Germinal center (tissue), 1 donor: Measurements from ENCODE around the gene GNB4.

Experiments used
- DNase-seq: peaks from one replicate; pipeline ENCODE4 v3.0.0; 2012; ENCODE audit warnings: mixed read lengths, low spot score

Gene GNB4

GRCh38 chr3:179436517-179436916, 14.8 kb downstream of the GNB4 start:
- no peak for DNase-seq

DNA sequence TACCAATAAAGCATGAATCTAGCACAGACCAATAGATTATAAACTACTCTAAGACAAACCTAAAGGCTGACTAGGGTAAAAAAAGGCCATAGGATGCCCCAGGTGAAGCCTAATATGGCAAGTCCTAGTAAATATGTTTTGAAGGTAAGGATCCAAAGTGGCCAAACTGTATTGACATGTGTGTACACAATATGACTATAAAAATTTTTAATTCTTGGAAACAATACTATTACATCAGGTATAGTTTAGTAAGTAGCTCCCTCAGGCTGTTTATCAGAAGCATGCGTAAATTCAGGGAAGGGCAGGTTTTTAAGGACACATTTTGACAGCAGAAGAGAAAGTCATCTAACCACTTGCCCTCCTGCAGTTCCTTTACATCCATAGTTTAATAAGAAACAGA, 18.8 kb downstream of the GNB4 start:
- DNase-seq, result no peak

GRCh38 chr3:179432021-179432420, 19.2 kb downstream of the GNB4 start:
- DNase-seq, result no peak

DNA sequence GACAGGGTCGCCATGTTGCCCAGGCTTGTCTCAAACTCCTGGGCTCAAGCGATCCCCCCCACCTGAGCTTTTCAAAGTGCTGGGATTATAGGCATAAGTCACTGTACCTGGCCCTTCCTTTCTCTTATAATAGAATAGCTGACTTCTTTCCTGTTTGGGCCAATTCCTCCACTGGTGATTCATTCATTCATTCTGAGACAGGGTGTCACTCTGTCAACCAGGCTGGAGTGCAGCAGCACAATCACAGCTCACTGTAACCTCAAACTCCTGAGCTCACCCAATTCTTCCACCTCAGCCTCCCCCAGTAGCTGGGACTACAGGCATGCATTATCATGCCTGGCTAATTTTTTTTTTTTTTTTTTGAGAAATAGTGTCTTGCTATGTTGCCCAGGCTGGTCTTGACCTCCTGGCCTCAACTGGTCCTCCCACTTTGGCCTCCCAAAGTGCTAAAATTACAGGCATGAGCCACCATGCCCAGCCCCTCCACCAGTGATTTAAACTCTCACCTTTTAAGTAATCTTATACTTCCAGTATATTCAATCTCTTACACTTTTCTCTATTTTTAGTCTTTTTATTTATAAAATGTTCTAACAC, 20.9 kb downstream of the GNB4 start:
- no peak for DNase-seq

GRCh38 chr3:179428876-179429548, 22.3 kb downstream of the GNB4 start:
- no peak for DNase-seq

DNA sequence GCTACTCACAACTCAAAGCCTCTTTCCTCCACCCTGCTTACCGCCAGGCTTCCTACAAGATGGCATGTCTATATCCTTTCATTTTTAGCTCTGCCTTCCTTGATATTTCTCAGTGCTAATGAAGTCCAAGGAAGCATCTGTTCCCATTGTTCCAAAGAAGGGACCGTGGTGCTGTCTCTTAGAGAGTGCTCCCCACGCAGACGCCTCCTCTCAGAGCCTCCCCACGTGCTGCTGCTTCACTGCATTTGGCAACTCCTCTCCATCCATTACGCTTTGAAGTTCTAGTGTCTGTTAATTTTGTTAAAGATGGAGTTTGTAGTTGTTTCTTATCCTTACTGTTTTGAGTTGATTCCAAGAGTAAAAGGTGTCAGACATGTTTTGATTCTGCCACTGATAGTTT, 26.2 kb downstream of the GNB4 start:
- DNase-seq, result no peak

DNA sequence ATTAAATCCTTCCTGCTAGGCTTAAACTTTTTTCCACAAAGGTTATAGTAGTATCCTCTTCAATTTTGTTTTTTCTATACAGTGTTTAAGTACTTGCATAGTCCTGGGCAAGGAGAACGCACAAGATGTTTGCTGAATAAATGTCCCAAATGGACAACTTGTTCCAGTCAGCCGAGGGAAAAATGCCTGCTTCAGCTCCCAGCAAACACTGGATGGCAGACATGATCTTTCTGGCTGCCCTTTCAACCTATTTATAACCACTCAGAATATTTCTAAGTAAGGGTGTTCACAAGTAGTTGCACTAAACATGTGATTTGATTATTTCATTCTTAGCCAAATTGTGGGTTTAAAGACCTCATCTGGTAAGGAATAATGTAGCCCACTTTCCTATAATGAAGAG, 29.8 kb downstream of the GNB4 start:
- no peak for DNase-seq

GRCh38 chr3:179418610-179419009, 32.7 kb downstream of the GNB4 start:
- no peak for DNase-seq

GRCh38 chr3:179416681-179417080, 34.6 kb downstream of the GNB4 start:
- DNase-seq, result no peak

DNA sequence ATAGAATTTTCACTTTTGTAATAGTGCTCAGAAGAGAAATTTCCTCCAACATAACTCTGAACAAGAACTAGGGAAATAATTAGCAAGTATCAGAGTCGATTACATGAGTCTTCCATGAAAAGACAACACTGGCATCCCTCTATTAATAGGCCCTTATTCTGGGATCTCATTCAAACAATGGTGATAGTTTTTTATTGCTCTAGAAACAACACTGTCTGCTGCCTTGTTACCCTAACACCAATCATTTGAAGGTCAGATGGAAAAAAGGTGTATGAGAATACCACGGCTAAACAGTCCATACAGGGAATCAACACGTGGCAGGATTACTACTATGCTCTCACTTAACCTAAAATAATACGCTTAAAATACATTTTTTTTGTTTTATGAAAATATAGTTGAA, 35.9 kb downstream of the GNB4 start:
- DNase-seq, result no peak

GRCh38 chr3:179414804-179415203, 36.5 kb downstream of the GNB4 start:
- DNase-seq, result no peak

- no peak for DNase-seq
Measured at GRCh38 chr3:179410999-179411398, 40.3 kb downstream of the GNB4 start.

GRCh38 chr3:179410331-179410730, 40.9 kb downstream of the GNB4 start:
- no peak for DNase-seq

DNA sequence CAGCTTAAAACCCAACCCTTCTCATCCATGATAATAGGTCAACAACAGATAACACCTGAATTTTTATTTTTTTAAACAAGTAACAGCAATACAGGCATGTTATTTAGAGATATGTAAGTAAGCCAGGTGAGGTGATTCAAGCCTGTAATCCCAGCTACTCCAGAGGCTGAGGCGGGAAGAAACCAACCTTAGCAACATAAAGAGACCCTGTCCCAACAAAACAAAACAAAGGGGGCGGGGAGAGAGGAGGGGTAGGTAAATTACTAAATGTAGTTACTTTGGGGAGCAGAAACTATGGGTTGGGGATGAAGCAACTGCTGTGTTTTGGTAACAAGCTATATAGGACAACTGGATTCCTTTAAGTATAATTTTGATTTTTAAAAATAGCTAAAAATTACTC, 47.0 kb downstream of the GNB4 start:
- no peak for DNase-seq

DNA sequence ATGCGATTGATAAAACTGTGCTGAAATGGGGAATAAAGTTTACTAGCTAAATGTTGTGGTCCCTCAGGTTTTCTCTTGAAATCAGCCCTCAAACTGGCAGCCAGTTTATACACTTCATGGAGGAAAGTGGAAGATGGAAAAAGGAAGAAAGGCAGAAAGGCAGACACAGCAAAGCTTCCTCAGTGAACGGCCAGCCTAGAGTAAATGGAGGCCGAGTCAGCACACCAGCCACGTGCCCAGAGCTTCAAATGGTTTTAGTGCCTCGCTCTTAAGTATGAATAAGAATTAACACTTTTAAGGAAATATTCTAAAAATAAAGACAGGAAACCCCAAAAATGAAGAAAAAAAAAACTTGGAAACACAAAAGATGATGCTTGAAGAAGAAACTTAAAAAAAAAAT, 48.3 kb downstream of the GNB4 start:
- DNase-seq, result no peak

GRCh38 chr3:179401561-179401960, 49.7 kb downstream of the GNB4 start:
- no peak for DNase-seq

DNA sequence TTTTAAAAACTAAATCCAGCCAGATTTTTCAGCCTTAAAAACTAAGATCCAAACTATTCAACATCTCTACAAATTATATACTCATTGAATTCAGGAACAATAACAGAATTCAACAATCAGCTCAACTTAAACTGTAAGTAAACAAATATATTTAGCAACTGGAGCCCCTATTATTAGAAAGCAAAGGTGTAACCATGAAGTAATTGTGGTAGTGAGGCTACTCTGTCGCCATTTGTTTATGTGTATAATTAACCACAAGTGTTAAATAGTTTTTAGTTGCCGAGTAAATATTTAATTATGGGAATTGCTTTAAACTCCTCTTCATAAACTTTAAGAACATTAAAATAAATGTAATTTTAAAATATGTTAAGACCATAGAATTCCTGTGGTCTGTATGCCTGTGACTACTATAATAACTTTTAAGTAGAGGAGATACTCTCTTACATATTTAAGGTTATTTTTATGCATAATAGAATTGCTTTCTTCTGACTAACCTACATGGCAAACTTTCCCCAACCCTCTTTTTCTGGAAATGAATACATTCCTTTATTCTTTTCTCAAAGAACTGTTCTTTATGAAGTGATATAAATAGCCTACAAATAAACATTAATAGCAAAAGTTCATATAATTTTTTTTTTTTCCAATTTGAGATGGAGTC, 52.6 kb downstream of the GNB4 start:
- no peak for DNase-seq

GRCh38 chr3:179391906-179392305, 59.4 kb downstream of the GNB4 start:
- no peak for DNase-seq

- DNase-seq, result no peak
Measured at GRCh38 chr3:179376474-179376873, 74.8 kb downstream of the GNB4 start.

- DNase-seq, result no peak
Measured at GRCh38 chr3:179375091-179375999, 75.9 kb downstream of the GNB4 start.

GRCh38 chr3:179373938-179374337, 77.3 kb downstream of the GNB4 start:
- no peak for DNase-seq

DNA sequence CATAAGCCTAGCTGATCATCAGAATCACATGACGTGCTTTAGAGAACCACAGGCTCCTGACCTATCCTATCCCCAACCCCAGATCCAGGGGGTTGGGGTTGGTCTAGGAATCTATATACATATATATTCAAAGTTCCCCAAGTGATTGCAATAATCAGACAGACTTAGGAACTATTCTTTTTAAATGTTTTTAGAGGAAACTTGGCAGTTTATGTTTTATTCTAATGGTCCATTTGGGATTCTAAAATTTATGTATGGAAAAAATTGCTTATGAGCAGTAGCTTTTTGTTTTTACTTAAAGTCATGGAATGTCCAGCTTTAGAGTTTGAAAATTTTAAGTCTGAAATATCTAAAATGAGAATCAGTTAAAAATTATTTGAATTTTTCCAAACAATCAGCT, 81.6 kb downstream of the GNB4 start:
- no peak for DNase-seq

DNA sequence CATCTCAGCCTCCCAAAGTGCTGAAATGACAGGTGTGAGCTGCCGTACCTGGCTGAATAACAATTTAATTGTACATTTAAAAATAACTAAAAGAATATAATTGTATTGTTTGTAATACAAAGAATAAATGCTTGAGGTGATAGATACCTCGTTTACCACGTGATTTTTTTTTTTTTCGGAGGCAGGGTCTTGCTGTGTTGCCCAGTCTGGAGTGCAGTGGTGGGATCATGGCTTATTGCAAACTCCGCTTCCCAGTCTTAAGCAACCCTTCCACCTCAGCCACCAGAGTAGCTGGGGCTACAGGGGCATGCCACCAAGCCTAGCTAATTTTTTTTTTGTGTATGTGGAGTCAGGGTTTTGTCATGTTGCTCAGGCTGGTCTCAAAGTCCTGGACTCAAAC, 87.9 kb downstream of the GNB4 start:
- DNase-seq, result no peak
